SK-N-MC (cell line): ENCODE results near the gene CGGBP1.
A peak's percentile ranks its signal among the peaks of the same experiment; 100 is the strongest.
"Not testable (repeated sequence)": the region's sequence is repeated elsewhere in the genome, so short reads cannot be mapped to it uniquely, and the experiment has no call there.

Experiments
- DNase-seq: peaks from one replicate; pipeline ENCODE4 v3.0.0-alpha.2; 2011; ENCODE audit warnings: low read depth, low spot score
- H3K27ac ChIP-seq: fragments of 200-600 bp; sonication (generic); 2 replicates; pipeline ENCODE4 v1.5.1; 2016; ENCODE audit warnings: mixed run types
- H3K36me3 ChIP-seq: fragments of 200-600 bp; sonication (generic); 2 replicates; pipeline ENCODE4 v1.6.1; 2017; ENCODE audit warnings: antibody characterized with exemption, low read length, mixed read lengths; ENCODE audit not compliant: insufficient read depth
- H3K4me3 ChIP-seq: fragments of 200-600 bp; sonication (generic); 2 replicates; pipeline ENCODE4 v1.5.1; 2016
- H3K9ac ChIP-seq: fragments of 200-600 bp; sonication (generic); 2 replicates; pipeline ENCODE4 v1.8.0; 2017; ENCODE audit warnings: mixed run types, mixed read lengths; ENCODE audit not compliant: insufficient read length
- H3K9me3 ChIP-seq: fragments of 200-600 bp; sonication (generic); 2 replicates; pipeline ENCODE4 v1.6.1; 2017; ENCODE audit warnings: low read depth, mild to moderate bottlenecking, antibody characterized with exemption, low read length, moderate library complexity, mixed read lengths
- EZH2 ChIP-seq: fragments of 200-600 bp; sonication (generic); IDR thresholded peaks from one replicate; pipeline ENCODE4 v1.6.1; 2017; ENCODE audit warnings: antibody characterized with exemption
- FOXP2 ChIP-seq: optimal IDR thresholded peaks from 2 replicates; pipeline ENCODE3; 2011; ENCODE audit warnings: mild to moderate bottlenecking, moderate library complexity; ENCODE audit not compliant: insufficient read depth; ENCODE audit errors: extremely low read length, control extremely low read depth
- POLR2AphosphoS5 ChIP-seq: IDR thresholded peaks from 2 replicates; pipeline ENCODE4 v1.6.1; 2012; ENCODE audit warnings: mild to moderate bottlenecking, low read depth, low read length, borderline replicate concordance

The CGGBP1 gene

DNA sequence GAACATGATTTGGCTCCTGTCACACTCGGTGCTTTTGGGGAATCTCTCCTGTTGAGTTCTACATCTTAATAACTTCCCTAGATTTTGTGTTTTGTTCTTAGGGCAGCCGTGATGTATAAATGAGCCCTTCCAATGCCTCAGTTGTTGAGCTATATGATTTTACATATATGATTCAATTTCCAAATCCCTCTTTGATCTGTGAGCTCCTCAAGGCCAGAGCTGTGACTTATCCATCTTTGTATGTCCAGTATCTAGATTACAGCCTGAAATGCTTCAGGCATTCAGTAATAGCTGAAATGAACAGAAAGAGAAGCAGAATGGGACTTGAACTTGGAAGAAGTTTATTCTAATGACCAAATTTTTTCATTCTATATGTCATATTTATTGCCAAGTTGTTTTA is 26.6 kb downstream of the CGGBP1 start:
- peak overlapping the region; percentile 7 for H3K9ac ChIP-seq
- TF ChIP-seq POLR2AphosphoS5 (no peak), EZH2 (no peak), FOXP2 (no peak)

DNA sequence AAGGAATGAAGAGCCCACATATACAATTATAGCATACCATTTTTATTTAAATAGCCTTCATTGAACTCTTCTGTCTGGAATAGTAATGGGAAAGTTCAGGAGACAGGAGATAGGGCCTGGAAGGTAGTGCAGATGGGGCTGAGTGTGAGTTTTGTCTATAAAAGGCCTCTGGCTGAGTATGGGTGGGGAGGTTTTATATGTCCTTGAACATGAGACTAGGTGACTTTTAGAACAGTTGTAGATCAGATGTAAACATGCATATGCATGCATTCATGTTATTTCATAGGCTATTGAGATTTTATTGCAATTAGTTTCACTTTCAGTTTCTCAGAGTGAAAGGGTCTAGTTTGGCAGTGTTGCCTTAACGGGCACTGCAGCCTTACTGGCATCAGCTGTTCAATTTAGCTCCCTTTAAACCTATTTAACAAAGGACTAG is 27.1 kb downstream of the CGGBP1 start:
- Histone ChIP-seq H3K27ac (peak overlapping the region; percentile 27; the same call in 1 of the 2 replicates), H3K9me3 (no peaks in the 10 kb centered on the region), H3K4me3 (peak overlapping the region; percentile 73), H3K36me3 (no peaks in the 10 kb centered on the region), H3K9ac (peak overlapping the region; percentile 7)
- no peak for DNase-seq
- TF ChIP-seq POLR2AphosphoS5 (no peak), EZH2 (no peak), FOXP2 (no peak)

More for the DNA sequence above, 26.6 kb downstream of the CGGBP1 start:
- no peaks in the 10 kb centered on the region for H3K9me3 ChIP-seq
- no peak for DNase-seq
- peak overlapping the region; percentile 73 for H3K4me3 ChIP-seq
- no peaks in the 10 kb centered on the region for H3K36me3 ChIP-seq
- peak overlapping the region; percentile 27; the same call in 1 of the 2 replicates for H3K27ac ChIP-seq

DNA sequence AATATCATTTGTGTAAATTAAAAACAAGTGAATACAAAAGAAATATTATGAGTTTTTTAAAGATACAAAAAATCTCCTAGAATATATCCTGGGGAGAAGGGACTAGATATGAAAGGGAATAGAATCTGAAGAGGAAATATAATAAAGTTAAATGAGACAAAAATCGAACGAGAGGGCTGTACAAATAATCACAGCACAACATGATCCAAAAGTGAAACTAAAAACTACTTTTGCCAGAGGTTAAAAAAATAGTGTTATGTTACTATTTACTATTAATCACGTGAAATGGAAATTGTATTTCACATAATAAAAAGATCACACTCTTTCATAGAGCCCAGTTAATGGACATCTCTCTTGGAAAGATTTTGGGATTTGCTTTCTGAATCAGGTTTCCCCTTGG is 28.6 kb downstream of the CGGBP1 start:
- H3K27ac ChIP-seq, result no peak overlapping the region

DNA sequence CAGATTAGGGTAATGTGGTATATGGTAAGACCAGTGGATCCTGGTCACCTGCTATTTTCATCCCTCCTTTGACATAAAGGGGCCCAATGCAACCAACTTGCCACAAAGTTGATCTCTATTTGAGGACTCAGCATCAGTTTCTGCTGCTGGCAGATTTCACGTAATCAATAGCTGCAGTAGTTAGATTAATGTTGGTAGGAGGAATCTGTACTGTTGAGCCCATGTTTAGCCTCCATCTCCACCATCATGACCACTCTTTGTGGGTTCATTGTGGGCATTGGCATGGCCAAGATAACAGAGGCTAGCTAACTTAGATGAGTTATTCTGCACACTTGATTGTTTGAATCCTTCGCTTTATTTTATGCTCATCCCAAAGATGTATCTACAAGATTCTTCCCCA is 29.9 kb downstream of the CGGBP1 start:
- Histone ChIP-seq H3K4me3 (no peak overlapping the region), H3K9ac (no peak overlapping the region), H3K9me3 (no peaks in the 10 kb centered on the region), H3K36me3 (no peaks in the 10 kb centered on the region), H3K27ac (no peak overlapping the region)
- no peak for DNase-seq
- TF ChIP-seq POLR2AphosphoS5 (no peak), EZH2 (no peak), FOXP2 (no peak)

More for the DNA sequence above, 28.6 kb downstream of the CGGBP1 start:
- Histone ChIP-seq H3K9me3 (no peaks in the 10 kb centered on the region), H3K36me3 (no peaks in the 10 kb centered on the region), H3K4me3 (no peak overlapping the region), H3K9ac (no peak overlapping the region)
- DNase-seq, result no peak
- no peak for TF ChIP-seq FOXP2
- TF ChIP-seq POLR2AphosphoS5, result no peak
- no peak for TF ChIP-seq EZH2

DNA sequence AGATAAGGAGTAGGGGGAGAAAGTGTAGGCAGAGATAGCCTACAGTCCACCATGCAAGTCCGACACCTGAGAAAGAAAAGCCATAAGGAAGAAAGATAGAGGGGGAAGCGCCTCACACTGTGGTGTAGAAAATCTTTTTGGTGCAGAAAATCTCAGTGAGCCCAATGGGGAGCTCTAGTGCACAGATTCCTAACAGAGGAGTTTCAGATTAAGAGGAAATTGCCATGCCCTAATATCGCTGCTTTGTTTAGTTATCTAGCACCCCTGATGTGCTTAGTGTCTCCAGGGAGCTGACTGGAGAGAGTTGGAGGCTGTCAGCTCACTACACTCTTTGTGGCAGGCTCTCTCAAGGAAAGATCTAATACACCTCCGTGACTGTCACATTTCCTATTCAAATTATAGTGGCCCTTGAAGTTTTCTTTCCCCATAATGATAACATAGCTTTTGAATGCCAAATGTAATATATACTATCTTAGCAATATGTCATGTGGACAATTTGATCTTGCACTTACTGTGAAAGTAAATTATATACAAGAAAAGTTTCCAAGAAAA is 33.7 kb downstream of the CGGBP1 start:
- Histone ChIP-seq H3K9me3 (no peaks in the 10 kb centered on the region; the same call in 1 of the 2 replicates), H3K9ac (no peak overlapping the region), H3K27ac (no peak overlapping the region), H3K4me3 (peak overlapping the region; percentile 53), H3K36me3 (no peaks in the 10 kb centered on the region)
- peak; percentile 88 for DNase-seq
- TF ChIP-seq POLR2AphosphoS5, result peak; percentile 48; the same call in 1 of the 2 replicates
- peak; percentile 85 for TF ChIP-seq FOXP2
- TF ChIP-seq EZH2, result no peak

DNA sequence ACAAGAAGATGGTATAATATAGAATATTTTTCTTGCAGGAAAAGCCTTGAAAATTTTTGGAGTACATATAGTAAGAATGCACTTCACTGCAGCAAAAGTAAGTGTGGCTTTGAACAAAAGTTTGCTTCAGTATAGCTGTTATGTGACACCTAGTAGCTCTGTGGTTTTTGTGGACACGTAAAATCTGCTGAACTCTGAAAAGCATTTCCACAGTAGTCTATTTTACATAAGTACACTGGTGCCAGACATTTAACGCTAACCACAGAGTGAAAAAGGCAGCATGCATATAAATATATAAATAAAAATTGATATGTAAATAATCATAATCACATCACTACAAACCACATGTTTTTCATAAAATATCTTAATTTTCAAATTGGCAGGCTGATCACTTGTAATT is 39.8 kb downstream of the CGGBP1 start:
- peak overlapping the region; percentile 30; the same call in 1 of the 2 replicates for H3K4me3 ChIP-seq
- no peak overlapping the region for H3K9ac ChIP-seq
- TF ChIP-seq FOXP2, result no peak
- no peak for TF ChIP-seq EZH2
- peak; percentile 27; the same call in 1 of the 2 replicates for TF ChIP-seq POLR2AphosphoS5
- H3K9me3 ChIP-seq, result no peaks in the 10 kb centered on the region; the same call in 1 of the 2 replicates
- H3K36me3 ChIP-seq, result no peaks in the 10 kb centered on the region
- DNase-seq, result peak; percentile 85
- H3K27ac ChIP-seq, result peak overlapping the region; percentile 54; the same call in 1 of the 2 replicates

DNA sequence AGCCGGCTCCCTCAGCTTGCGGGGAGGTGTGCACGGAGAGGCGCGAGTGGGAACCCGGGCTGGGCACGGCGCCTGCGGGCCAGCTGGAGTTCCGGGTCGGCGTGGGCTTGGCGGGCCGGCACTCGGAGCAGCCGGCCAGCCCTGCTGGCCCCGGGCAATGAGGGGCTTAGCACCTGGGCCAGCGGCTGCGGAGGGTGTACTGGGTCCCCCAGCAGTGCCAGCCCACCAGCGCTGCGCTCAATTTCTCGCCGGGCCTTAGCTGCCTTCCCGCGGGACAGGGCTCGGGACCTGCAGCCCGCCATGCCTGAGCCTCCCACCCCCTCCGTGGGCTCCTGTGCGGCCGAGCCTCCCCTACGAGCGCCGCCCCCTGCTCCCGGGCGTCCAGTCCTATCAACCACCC is 43.1 kb downstream of the CGGBP1 start:
- not testable (repeated sequence) for H3K36me3 ChIP-seq, H3K4me3 ChIP-seq, H3K9me3 ChIP-seq, H3K9ac ChIP-seq, DNase-seq, H3K27ac ChIP-seq

DNA sequence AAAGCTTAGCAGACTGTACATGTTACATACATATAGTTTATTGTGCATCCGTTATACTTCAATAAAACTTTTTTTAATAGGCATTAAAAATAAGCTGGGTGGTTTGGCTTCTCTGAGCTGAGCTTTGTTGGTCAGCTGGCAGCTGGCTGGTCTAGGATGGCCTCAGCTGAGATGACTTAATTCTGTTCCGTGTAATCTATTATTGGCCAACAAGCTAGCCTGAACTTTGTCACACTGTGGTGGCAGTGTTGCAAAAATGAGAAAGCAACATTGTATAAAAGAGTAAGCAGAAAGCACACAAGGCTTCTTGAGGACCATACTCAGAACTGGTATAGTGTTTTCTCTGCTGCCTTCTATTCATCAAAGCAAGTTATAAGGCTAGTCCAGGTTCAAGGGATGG is 45.2 kb downstream of the CGGBP1 start:
- no peak overlapping the region; the same call in 1 of the 2 replicates for H3K27ac ChIP-seq
- no peaks in the 10 kb centered on the region for H3K36me3 ChIP-seq
- H3K4me3 ChIP-seq, result no peak overlapping the region
- no peak for DNase-seq
- H3K9ac ChIP-seq, result no peak overlapping the region
- H3K9me3 ChIP-seq, result peaks cover under 1% of the 10 kb centered on the region; the same call in 1 of the 2 replicates
- TF ChIP-seq FOXP2 (no peak), EZH2 (no peak), POLR2AphosphoS5 (no peak)

DNA sequence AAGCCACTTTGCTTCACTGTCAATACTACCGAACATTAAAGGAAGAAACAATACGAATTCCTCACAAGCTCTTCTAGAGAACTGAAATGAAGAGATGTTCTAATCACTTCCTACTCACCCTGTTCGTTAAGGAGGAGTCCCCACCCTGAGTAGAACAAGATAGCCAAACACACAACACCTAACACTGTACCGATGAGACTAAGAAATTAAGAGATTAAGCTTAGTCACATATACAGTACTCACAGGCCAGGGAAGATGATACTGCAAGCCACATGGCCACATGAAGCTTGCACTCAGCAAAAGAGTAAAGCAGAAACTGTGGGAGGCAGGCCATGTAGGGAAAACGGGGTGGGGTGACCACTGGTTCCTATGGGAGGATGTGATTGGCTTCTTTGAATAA is 48.0 kb downstream of the CGGBP1 start:
- Histone ChIP-seq H3K36me3 (no peaks in the 10 kb centered on the region), H3K27ac (no peak overlapping the region), H3K9me3 (peaks cover 3% of the 10 kb centered on the region; the same call in 1 of the 2 replicates), H3K9ac (no peak overlapping the region), H3K4me3 (no peak overlapping the region)
- DNase-seq, result no peak
- TF ChIP-seq EZH2 (no peak), FOXP2 (no peak), POLR2AphosphoS5 (no peak)
